ENCODE measurements around the gene IRF7.
"Not testable (repeated sequence)": the region's sequence is repeated elsewhere in the genome, so short reads cannot be mapped to it uniquely, and the experiment has no call there.

DNA sequence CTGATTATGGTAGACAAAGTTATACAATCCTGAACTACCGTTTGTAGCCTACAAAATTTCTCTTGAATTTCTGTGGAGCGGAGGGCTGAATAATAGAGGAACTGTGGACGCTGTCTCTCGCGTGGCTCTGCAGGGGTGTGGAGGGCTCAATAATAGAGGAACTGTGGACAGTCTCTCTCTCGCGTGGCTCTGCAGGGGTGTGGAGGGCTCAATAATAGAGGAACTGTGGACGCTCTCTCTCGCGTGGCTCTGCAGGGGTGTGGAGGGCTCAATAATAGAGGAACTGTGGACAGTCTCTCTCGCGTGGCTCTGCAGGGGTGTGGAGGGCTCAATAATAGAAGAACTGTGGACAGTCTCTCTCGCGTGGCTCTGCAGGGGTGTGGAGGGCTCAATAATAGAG, 37.4 kb upstream of the IRF7 start:
- TF ChIP-seq, protein P1, sequence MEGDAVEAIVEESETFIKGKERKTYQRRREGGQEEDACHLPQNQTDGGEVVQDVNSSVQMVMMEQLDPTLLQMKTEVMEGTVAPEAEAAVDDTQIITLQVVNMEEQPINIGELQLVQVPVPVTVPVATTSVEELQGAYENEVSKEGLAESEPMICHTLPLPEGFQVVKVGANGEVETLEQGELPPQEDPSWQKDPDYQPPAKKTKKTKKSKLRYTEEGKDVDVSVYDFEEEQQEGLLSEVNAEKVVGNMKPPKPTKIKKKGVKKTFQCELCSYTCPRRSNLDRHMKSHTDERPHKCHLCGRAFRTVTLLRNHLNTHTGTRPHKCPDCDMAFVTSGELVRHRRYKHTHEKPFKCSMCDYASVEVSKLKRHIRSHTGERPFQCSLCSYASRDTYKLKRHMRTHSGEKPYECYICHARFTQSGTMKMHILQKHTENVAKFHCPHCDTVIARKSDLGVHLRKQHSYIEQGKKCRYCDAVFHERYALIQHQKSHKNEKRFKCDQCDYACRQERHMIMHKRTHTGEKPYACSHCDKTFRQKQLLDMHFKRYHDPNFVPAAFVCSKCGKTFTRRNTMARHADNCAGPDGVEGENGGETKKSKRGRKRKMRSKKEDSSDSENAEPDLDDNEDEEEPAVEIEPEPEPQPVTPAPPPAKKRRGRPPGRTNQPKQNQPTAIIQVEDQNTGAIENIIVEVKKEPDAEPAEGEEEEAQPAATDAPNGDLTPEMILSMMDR (IDR thresholded peaks at IDR 0.05) = not testable (repeated sequence)
- TF ChIP-seq POLR2A (IDR thresholded peaks at IDR 0.05) = not testable (repeated sequence)

All from transverse colon (tissue), 3 donors.